BLaER1 treated with 17β-estradiol and CSF1 and Interleukin-3, amounts not matched to agents 10 nM and 100 nM (cell line): ENCODE data around the gene KLHL21.

Source experiments
- H3K27ac ChIP-seq, 11 experiments: shearing (Covaris generic); formaldehyde crosslinking; 2 replicates each; pipeline ENCODE4 v1.8.1; 2022
- H3K27me3 ChIP-seq, 11 experiments: shearing (Covaris generic); formaldehyde crosslinking; 2 replicates each; pipeline ENCODE4 v1.8.1; 2022
- H3K36me3 ChIP-seq, 11 experiments: shearing (Covaris generic); formaldehyde crosslinking; 2 replicates each; pipeline ENCODE4 v1.8.1; 2022
- H3K4me1 ChIP-seq, 10 experiments: shearing (Covaris generic); formaldehyde crosslinking; 2 replicates each; pipeline ENCODE4 v1.8.1; 2022
- H3K4me2 ChIP-seq, 11 experiments: shearing (Covaris generic); formaldehyde crosslinking; 2 replicates each; pipeline ENCODE4 v1.8.1; 2022
- H3K4me3 ChIP-seq, 10 experiments: shearing (Covaris generic); formaldehyde crosslinking; 2 replicates each; pipeline ENCODE4 v1.8.1; 2022
- H3K9ac ChIP-seq, 11 experiments: shearing (Covaris generic); formaldehyde crosslinking; 2 replicates each; pipeline ENCODE4 v1.8.1; 2022
- H3K9me3 ChIP-seq, 11 experiments: shearing (Covaris generic); formaldehyde crosslinking; replicated peaks in 1 of 11; 2 replicates each; pipeline ENCODE4 v1.8.1; 2022
- H4K20me1 ChIP-seq, 11 experiments: shearing (Covaris generic); formaldehyde crosslinking; 2 replicates each; pipeline ENCODE4 v1.8.1; 2022
- Cebpa-rat ChIP-seq, 11 experiments: shearing (Covaris generic); IDR thresholded peaks; 2 replicates each; pipeline ENCODE4 v1.8.1; 2022

KLHL21 gene

GRCh38 chr1:6621429-6622391 is 19.0 kb upstream of the KLHL21 start:
- no peaks in the 10 kb centered on the region for H3K9me3 ChIP-seq
- H3K4me3 ChIP-seq = no peak overlapping the region
- no peak overlapping the region for H3K4me2 ChIP-seq
- no peak for TF ChIP-seq Cebpa-rat (IDR thresholded peaks at IDR 0.05)
- H3K9ac ChIP-seq = peak overlapping the region in 2 of 11 experiments; percentile 0 to 14; a peak in 1 of 22 replicates
- H3K27ac ChIP-seq = no peak overlapping the region
- H3K27me3 ChIP-seq = no peaks in the 10 kb centered on the region
- H3K36me3 ChIP-seq = peaks cover 69 to 80% (median 74%) of the 10 kb centered on the region in 11 experiments
- H3K4me1 ChIP-seq = peaks cover 14 to 20% (median 17%) of the 10 kb centered on the region in 10 experiments
- peaks cover 40 to 94% (median 82%) of the 10 kb centered on the region in 11 experiments; a peak in 21 of 22 replicates for H4K20me1 ChIP-seq

- H3K9ac ChIP-seq = no peak overlapping the region
- peaks cover 6 to 18% (median 10%) of the 10 kb centered on the region in 10 experiments; a peak in 19 of 20 replicates for H3K4me1 ChIP-seq
- H3K4me3 ChIP-seq = no peak overlapping the region
- peaks cover 69 to 77% (median 74%) of the 10 kb centered on the region in 11 experiments for H3K36me3 ChIP-seq
- peaks cover 38 to 89% (median 85%) of the 10 kb centered on the region in 11 experiments for H4K20me1 ChIP-seq
- peaks cover 0 to 8% (median 7%) of the 10 kb centered on the region in 11 experiments; a peak in 7 of 22 replicates for H3K27me3 ChIP-seq
- no peak overlapping the region for H3K27ac ChIP-seq
- no peak overlapping the region for H3K4me2 ChIP-seq
- no peak for TF ChIP-seq Cebpa-rat (IDR thresholded peaks at IDR 0.05)
- H3K9me3 ChIP-seq = no peaks in the 10 kb centered on the region
These were observed 16.4 kb upstream of the KLHL21 start for GRCh38 chr1:6619045-6619444.

- peaks cover 29 to 51% (median 50%) of the 10 kb centered on the region in 11 experiments for H4K20me1 ChIP-seq
- H3K4me3 ChIP-seq = peak overlapping the region; percentile 93 to 99 (median 98)
- TF ChIP-seq Cebpa-rat (IDR thresholded peaks at IDR 0.05) = no peak
- H3K9me3 ChIP-seq = no peaks in the 10 kb centered on the region
- H3K4me2 ChIP-seq = peak overlapping the region; percentile 80 to 100 (median 96)
- H3K4me1 ChIP-seq = peaks cover 16 to 26% (median 20%) of the 10 kb centered on the region in 10 experiments
- H3K27ac ChIP-seq = peak overlapping the region in 10 of 11 experiments; percentile 14 to 65 (median 54); a peak in 17 of 22 replicates
- H3K36me3 ChIP-seq = peaks cover 32 to 38% (median 36%) of the 10 kb centered on the region in 11 experiments
- peaks cover 0 to 19% (median 13%) of the 10 kb centered on the region in 11 experiments; a peak in 10 of 22 replicates for H3K27me3 ChIP-seq
- H3K9ac ChIP-seq = peak overlapping the region; percentile 73 to 96 (median 82)
These were observed 12.5 kb upstream of the KLHL21 start for GRCh38 chr1:6614929-6615785.

GRCh38 chr1:6614019-6614928 is 11.6 kb upstream of the KLHL21 start:
- peak overlapping the region; percentile 46 to 86 (median 75) for H3K4me2 ChIP-seq
- H3K4me1 ChIP-seq = peaks cover 16 to 26% (median 20%) of the 10 kb centered on the region in 10 experiments
- H4K20me1 ChIP-seq = peaks cover 23 to 43% (median 42%) of the 10 kb centered on the region in 11 experiments
- peaks cover 0 to 19% (median 13%) of the 10 kb centered on the region in 11 experiments; a peak in 10 of 22 replicates for H3K27me3 ChIP-seq
- H3K27ac ChIP-seq = peak overlapping the region; percentile 46 to 84 (median 76); a peak in 20 of 22 replicates
- no peak for TF ChIP-seq Cebpa-rat (IDR thresholded peaks at IDR 0.05)
- H3K9ac ChIP-seq = peak overlapping the region; percentile 79 to 96 (median 87)
- H3K4me3 ChIP-seq = peak overlapping the region; percentile 93 to 99 (median 98)
- H3K36me3 ChIP-seq = peaks cover 23 to 29% (median 27%) of the 10 kb centered on the region in 11 experiments
- H3K9me3 ChIP-seq = no peaks in the 10 kb centered on the region

GRCh38 chr1:6613361-6614018 is 10.8 kb upstream of the KLHL21 start, which contains the start of gene PHF13:
Gene PHF13, plus strand, starts transcription at chr1:6613731. Its CDS starts 336 bp downstream, at chr1:6614067.
- Histone ChIP-seq H3K36me3 (peaks cover 16 to 21% (median 20%) of the 10 kb centered on the region in 11 experiments), H4K20me1 (peaks cover 21 to 35% (median 34%) of the 10 kb centered on the region in 11 experiments), H3K27ac (peak within 1 kb of the TSS; percentile 66 to 84 (median 78)), H3K9me3 (no peaks in the 10 kb centered on the region), H3K4me3 (peak within 1 kb of the TSS; percentile 93 to 99 (median 98)), H3K4me2 (peak within 1 kb of the TSS; percentile 91 to 99 (median 97)), H3K27me3 (peaks cover 0 to 19% (median 13%) of the 10 kb centered on the region in 11 experiments; a peak in 10 of 22 replicates), H3K9ac (peak within 1 kb of the TSS; percentile 81 to 96 (median 87)), H3K4me1 (peaks cover 16 to 26% (median 20%) of the 10 kb centered on the region in 10 experiments)
- no peak for TF ChIP-seq Cebpa-rat (IDR thresholded peaks at IDR 0.05)

GRCh38 chr1:6612641-6613360 is 10.1 kb upstream of the KLHL21 start:
- Histone ChIP-seq H3K27ac (peak overlapping the region; percentile 64 to 79 (median 72)), H3K36me3 (peaks cover 9 to 14% (median 13%) of the 10 kb centered on the region in 11 experiments; a peak in 21 of 22 replicates), H4K20me1 (peaks cover 14 to 28% (median 27%) of the 10 kb centered on the region in 11 experiments), H3K4me3 (peak overlapping the region; percentile 80 to 99 (median 96)), H3K27me3 (peaks cover 0 to 19% (median 13%) of the 10 kb centered on the region in 11 experiments; a peak in 10 of 22 replicates), H3K4me1 (peaks cover 16 to 26% (median 20%) of the 10 kb centered on the region in 10 experiments), H3K4me2 (peak overlapping the region; percentile 91 to 99 (median 97)), H3K9me3 (no peaks in the 10 kb centered on the region), H3K9ac (peak overlapping the region; percentile 74 to 87 (median 83))
- TF ChIP-seq Cebpa-rat (IDR thresholded peaks at IDR 0.05) = no peak
